Activated CD8-positive, alpha-beta memory T cell treated with anti-CD3 and anti-CD28 coated beads, Interleukin-2, amount 50 U/mL, for 4 hours (primary cell): ENCODE results near the gene DOCK11.

Source experiments
- DNase-seq: peaks from one replicate; pipeline ENCODE4 v3.0.0-alpha.2; 2020

DOCK11 gene

DNA sequence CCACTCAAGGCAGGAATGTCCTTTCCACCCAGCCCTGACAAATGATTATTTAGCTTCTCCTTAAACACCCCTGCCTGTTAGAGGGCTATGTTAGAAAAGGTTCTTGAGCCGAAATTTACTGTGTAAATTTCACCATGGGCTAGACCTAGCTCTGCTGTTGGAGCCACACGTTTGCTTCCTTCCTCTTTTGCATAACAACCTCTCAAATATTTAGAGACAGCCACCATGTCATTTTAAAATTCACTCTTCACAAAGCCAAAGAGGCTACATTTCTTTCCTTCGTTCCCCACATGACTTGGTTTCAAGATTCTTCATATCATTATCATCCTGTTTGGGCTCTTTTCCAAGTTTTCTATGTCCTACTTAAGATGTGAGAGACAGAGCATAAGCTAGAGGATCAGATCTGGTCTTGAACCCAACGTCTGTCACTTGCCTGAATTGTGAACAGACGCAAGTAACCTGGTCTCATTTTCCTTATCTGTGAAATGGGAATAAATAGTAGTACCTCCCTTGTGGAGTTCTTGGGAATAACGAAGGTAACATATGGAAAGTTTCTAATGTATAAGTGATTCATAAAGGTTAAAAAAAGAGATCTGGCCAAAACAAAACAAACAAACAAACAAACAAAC, 6.7 kb downstream of the DOCK11 start:
- DNase-seq: no peak

DNA sequence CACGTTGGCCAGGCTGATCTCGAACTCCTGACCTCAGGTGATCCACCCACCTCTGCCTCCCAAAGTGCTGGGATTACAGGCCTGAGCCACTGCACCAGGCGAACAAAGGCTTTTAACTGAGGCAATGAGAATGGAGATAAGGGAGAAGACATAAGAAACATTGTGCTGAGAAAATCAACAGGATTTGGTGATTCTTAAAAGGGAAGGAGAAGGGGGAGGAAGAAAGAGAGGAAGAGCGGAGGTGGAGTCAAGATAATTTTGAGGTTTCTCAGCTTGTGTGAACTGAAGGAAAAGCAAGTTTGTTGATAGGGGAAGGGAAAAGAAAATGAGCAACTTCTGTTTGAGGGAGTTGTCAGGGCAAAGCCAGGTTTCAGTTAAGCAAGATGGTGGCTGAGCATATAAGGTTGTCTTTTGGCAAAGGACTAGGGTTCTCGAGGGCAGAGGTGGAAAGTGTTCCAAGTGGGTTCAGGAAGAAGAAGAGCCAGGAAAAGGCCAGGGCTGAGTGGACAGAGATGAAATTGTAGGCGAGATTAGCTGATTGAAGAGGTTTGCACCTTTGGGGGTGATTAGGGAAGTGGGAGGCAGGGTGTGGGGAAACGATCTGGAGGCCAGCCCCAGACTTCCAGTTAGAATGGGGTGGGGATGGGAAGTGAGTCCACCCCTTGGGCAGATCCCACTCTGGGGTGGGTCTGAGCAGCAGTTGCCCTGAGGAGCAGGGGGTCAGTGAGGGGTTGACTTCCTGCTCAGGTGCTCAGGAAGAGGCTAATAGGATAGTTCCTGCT, 7.8 kb downstream of the DOCK11 start:
- DNase-seq: no peak

DNA sequence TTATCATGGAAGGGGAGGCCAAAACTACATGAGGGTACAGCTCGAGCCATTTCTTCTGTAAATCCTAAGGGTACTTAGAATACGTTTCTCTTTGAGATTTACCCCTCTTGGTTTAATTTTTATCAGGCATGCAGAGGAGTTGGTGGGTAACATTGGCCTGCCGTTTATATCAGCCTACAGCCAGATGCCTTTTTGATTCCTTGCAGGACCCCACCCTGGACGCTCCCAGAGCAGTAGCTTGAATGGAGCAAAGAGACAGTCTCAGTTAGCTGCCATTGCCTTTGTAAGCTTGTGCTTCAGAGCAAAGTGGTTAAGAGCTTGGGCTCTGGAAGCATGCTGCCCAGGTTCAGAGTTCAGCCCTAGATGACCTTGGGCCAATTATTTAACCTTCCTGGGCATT, 9.0 kb downstream of the DOCK11 start:
- DNase-seq: no peak

DNA sequence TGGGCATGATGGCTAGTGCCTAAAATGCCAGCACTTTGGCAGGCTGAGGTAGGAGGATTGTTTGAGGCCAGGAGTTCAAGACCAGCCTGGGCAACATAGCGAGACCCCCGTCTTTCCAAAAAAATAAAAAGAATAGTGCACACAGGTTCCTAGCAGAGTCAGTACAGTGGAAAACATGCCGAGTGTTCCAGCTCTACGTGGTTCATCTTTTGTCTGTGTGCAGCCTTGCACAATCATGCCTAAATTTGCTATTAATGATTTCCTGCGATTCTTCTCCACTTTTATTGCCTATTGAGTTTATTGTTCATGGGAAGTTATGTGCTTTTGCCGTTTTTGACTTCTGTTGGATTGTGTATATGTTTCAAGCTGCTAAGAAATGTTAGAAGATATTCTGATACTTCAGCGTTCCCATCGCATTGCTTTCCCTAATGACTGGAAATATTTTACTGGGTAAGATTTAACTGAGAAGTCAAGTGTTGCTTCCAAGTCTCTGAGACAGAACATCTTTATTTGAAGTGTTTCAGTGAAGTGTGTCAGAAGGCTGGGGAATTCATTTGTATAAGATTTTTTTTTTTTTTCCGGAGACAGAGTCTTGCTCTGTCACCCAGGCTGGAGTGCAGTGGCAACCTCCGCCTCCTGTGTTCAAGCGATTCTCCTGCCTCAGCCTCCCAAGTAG, 11.3 kb downstream of the DOCK11 start:
- no peak for DNase-seq

DNA sequence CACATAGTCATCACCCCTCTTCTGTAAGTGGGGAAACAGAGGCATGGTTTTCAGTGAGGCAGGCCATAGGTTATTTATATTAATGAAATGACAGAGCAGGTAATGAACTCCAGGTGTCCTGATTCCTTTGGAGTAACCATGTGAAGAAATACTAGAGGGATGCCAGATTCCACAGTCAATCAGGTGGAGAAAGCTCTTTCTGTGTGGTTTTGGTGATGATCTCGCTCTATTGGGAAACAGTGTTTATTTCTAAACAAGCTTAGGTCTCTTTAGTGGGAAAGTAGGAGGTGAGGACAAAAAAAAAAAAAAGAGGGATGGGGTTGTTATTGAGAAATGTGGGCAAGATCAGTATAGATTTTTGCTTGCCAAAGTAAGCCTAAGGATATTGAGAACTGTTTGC, 12.2 kb downstream of the DOCK11 start:
- DNase-seq: no peak

DNA sequence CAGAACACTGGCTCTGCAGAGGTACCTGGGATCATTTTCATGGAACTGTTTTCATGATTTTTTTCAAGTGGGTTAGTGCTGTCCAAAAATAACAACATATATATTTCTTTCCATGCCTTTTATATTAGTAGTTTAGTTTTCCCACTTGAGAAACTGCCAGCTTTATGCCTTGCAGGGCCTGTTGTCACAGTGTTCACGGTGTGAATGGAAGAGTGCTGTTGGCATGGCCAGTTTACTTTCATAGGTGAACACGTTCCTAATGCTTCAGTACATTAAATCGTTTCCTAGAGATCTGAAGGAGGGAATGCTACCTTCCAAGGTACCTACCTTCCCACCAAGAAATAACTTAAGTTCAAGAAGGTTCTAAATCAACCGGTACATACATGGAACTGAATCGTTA, 12.6 kb downstream of the DOCK11 start:
- DNase-seq: no peak

DNA sequence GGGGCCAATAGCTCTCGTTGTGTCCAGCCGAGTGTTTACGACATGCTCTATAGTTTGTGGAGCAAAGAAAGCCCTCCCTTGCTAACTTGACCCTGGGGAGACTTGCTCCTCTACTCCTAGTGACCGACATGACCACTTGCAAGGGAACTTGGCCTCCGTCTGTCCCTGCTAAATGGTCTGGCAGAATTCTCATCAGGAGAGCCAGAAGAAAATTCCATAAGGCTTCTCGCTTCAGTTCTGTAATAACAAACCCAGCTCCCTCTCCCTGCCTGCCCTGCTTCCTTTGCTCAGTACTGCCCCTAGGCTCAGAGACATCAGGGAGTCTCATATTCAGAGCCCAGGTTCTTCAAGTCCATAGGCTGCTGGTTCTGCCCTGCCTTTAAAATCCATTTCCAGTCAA, 13.0 kb downstream of the DOCK11 start:
- DNase-seq: no peak

DNA sequence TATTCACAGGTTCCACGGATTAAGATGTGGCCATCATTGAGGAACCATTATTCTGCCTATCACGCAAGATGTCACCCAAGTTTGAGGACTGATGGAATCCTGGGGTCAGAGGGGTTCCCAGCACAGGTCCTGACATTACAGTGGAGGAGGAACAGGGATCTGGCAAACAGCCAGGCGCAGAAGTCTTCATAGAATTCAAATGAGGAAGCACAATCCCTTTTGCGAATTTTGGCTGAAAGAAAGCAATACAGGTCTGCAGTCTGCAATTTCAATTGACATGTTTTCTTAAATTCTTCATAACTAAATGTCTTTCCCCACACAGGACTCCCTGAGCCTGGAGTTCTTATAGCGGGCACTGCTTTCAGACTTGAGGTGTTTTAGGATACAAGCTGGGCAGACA, 14.5 kb downstream of the DOCK11 start:
- DNase-seq: no peak

DNA sequence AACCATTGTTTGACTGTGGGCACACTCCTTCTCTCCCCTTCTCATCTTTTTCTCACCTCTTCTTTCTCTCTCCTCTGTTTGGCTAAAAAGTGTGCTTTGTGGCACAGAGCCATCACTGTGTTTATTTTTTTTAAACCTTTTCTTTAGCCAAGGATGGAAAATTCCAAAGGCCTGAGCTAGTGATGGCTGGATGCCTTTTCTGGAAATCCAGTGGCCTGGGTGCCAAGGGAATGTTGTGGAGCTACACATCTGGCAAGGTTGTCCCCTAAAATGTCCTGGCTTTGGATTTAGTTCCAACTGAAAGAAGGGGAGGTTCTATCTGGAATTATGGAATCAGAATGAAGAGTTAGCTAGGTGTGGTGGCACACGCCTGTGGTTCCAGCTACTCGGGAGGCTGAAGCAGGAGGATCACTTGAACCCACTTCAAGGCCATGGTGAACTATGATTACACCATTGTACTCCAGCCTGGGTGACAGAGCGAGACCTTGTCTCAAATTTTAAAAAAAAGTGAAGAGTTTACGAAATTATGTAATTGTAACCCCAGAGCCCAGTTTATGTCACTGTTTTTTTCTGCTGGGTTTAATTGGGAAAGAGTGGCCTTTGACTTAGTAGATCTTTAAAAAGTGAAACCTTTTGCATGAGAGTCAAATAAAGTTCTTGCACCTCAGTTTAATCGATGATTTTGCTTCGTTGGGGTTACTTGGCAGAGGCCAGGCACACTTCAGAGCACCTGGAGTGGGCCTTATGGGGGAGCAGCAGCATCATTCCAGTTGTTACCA, 17.7 kb downstream of the DOCK11 start:
- DNase-seq: no peak

DNA sequence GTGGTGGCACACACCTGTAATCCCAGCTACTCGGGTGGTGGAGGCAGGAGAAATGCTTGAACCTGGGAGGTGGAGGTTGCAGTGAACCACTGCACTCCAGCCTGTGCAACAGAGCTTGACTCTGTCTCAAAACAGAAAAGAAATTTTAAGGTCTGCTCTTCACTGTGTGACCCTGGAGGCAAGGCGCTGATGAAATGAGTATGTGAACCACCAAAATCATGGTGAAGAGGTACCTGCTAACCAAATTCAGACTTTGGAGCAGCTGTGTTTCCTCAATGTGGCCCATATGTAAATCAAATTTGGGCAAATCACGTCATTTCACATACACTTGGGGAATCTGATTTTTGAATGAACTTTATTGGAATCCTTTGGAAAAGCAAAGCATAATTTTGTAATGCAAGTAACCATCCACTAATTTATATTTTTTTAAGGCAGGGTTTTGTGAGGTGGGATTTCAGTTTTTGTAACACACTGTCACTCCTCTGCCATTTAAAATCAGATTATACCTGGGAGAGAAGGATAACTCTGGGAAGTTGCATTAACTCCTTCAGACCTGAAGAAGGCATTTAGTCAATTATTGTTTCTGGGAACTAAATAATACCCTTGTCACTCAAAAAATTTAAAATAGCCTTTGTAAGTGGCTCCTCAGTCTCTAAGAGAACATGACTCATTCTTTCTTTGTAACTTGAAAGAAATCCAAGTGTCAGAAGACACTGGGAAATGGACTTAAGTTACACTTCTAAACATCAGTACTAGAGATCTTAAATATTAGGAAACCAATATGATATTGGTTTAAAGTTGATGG, 24.0 kb downstream of the DOCK11 start:
- DNase-seq: no peak

DNA sequence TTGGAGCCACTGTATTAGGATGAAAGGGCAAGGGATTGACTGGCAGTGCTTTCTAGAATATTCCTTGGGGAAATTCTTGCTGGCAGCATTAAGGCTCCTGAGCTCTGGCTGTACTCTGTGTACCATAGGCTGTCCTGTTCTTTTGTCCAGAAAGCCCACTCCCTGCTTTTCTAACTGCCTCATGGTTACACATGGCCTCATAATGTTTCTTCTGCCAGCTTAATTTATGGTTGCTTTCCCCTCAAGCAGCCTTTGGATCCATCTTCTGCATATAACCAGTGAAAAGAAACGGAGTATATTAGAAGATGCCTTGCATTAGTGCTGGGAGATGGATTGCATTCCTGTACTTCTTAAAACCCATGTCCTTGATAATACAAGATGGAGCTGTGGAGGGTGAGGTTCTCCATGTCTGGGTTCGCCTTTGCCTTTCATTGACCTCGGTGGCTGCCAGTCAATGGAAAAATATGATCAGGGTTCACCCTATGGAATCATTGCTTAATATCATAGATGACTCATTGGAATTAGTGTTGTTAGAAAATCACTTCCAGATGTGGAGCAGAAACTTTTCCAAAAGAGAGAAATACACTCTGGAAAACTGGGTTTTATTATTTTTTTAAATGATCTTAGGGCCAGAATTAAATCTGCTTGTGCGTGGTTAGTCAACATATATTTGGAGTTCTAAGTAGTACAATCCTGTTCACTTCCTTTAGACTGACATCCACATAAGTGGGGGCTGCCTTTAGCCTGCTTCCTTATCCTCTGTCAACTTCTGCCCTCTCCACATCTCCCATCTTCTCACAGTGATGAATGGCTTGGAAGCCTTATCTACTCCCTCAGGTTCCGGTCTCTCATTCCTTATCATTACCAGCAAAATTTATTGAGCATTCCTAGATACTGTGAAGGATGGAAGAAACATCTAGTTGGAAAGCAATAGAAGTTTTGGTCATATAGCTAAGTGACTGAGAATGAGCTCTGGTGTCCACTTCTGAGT, 24.9 kb downstream of the DOCK11 start:
- DNase-seq: no peak

DNA sequence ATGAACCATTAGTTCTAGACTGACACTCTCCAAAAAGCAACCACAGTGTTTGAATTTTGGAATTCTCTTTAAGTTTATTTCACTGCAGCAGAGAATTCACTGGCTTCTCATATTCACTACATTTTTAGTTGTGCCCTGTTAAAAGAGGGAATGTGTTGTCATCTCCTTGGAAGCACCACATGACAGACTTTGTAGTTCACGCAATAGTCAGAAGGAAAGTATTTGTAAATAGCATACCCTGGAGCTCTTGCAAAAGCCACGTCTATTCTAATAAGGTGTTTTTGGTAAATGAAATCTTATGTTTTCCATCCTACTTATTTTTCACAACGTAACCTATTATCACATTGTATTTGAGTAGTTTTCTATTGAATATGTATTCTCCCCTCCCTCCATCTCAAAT, 25.8 kb downstream of the DOCK11 start:
- DNase-seq: no peak

DNA sequence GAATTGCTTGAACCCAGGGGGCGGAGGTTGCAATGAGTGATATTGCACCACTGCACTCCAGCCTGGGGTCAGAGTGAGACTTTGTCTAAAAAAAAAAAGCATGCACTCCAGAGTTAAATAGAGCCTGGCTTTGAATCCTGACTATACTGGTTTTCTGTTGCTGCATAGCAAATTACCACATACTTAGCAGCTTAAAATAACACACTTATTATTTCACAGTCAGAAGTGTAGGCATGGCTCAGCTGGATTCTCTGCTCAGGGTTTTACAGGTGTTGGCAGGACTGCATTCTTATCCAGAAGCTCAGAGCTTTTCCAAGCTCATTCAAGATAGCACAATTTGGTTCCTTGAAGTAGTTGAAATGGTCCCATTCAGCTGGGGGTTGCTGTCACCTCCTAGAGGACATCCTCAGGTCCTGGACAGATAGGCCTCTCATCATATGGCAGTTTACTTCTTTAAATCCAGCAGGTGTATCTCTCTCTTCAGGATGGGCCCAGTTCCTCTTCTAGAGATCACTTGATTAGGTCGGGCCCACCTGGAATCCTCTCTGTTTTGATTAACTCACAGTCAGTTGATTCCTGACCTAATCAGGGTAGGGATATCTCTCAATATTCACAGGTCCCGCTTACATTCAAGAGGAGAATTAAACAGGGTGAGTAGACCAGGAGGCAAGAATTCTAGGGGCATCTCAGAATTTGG, 26.8 kb downstream of the DOCK11 start:
- DNase-seq: no peak

DNA sequence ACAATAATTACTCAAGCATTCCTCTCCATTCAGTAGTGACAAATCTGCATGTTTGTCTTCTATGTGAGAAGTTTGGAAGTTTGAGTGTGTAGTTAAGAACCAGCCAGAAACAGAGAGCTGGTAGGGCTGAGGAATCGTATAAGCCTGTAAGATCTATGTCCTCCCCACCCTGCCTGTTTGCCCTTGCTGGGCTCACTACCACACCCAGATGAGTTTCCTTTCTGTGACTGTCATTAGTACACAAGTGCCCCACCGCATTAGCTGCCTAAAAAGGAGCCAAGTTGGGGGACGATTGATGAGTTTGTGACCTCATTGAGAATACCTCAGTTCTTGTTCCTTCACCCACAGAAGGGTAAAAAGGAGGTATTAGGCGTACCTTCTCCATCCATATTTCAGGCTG, 28.3 kb downstream of the DOCK11 start:
- DNase-seq: peak; percentile 35

DNA sequence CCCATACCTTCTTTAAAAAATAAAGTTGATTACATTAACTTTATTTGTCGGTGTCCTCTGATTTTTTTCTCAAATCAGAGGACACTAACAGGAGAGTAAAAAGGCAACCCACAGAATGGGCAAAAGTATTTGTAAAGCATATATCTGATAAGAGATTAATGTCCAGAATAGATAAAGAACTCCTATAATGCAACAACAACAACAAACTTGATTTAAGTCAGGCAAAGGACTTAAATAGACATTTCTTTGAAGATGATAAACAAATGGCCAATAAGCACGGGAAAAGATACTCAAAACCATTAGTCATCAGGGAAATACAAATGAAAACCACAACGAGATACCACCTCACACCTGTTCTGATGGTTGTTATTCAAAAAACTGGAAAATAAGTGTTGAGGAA, 28.7 kb downstream of the DOCK11 start:
- no peak for DNase-seq

DNA sequence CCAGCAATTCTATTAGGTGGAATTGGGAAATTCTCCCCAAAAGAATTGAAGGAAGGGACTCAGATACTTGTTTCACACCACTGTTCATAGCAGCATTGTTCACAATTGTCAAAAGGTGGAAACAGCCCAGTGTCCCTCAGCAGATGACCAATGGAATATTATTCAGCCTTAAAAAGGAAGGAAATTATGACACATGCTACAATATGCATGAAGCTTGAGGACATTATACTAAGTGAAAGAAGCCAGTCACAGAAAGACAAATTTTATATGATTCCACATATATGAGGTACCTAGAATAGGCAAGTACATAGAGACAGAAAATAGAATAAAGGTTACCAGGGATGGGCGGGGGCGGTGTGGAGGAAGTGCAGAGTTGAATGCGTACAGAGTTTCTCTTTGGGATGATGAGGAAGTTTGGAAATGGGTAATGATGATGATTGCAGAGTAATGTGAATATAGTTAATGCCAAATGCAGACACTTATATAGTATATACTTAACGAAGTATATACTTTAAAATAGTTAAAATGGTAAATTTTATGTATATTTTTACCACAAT, 29.6 kb downstream of the DOCK11 start:
- DNase-seq: no peak

DNA sequence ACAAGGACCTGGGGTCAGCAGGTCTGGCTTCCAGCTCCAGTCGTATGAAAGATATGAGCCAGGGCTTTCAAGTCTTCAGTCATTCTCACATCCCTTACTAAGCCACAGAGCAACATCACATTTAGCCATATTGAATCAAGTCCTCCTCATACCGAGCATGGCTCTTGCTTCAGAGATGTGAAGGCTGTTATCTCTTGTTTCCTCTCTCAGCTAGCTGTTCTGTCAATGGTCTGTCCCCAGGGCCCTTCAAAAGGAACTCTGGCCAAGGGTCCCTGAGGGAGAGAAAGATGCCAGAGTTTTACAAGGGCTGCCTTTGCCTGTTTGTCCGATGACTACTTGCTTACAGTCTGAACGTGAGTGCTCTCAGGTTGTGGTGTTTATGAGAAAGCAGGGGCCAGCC, 30.5 kb downstream of the DOCK11 start:
- DNase-seq: no peak

DNA sequence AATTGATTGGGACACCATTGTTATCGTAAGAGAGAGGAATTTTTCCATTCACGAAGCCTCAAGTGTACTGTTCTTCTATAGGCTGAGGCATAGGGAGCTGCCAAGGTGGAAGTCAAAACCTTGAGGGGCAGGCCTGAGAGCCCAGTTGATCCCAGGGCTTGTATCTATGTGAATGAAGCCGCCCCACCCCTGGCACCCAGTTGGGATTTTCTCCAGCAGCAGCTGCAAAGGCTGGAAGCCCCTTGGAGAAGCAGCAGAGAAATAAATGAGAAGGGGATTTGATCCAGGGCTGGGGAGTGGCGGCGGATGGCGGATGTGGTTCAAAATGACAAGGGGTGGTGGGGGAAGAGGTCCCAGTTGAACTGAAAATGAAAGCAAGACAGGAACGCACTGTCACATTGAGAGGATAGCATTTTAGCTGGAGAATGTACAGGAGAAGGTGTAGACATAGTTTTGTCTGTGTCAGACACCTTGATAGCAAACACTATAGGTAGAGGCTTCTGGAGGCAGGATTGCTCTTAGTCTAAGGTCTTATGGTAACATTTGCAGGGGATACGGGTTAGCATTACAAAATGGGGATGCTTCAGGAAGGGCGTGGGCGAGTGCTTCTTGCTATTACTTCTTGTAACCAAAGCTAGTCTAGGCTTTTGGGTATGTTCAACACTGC, 32.6 kb downstream of the DOCK11 start:
- DNase-seq: peak; percentile 39

DNA sequence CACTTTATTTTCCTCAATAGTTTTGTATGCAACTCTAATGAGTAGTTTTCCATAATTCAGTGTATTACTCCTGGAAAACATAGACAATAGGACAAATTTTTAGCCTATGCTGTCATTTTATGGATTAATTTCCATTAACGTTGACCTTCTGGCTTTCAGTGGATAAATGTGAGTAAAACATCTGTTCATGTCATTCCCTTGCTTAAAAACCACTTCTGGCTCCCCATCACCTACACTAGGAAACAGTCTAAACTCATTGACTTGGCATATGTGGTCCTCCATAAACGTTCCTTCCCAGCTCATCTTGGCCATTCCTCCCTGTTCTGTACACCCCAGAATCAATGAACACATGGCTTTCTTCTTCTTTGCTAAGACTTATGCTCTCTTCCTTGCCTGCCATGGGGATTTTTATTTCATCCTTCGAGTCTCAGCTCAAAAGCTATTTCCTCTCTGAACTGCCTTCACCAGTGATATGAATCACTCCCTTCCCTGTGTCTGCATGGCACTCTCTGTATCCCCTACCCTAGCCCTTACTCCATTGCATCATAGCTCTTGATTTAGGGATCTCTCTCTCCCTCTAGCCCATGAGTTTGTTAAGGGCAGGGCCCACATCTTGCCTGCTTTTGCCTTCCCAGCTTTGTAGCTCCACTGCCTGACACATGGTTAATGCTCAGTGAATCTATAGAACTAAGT, 34.8 kb downstream of the DOCK11 start:
- DNase-seq: no peak
